HUDEP-2 (cell line): ENCODE data around the gene ATAT1.
A peak's percentile ranks its signal among the peaks of the same experiment; 100 is the strongest.

Experiments used
- DNase-seq, 76 experiments: peaks; one replicate each; lab custom pipeline; 2025; ENCODE audit not compliant: unreplicated experiment in 76 of 76; lab: John Stamatoyannopoulos, UW

The ATAT1 gene

GRCh38 chr6:30612687-30613248 is 13.9 kb upstream of the ATAT1 start:
- no peak for DNase-seq

GRCh38 chr6:30613251-30614043 is 13.2 kb upstream of the ATAT1 start:
- peak in 1 of 76 experiments; percentile 13 for DNase-seq

- DNase-seq = peak in 12 of 76 experiments; percentile 27 to 55 (median 44)
These were observed 12.4 kb upstream of the ATAT1 start for GRCh38 chr6:30614044-30614842.

GRCh38 chr6:30614843-30615218 is 11.8 kb upstream of the ATAT1 start:
- peak in 74 of 76 experiments; percentile 54 to 99 (median 94) for DNase-seq

GRCh38 chr6:30615219-30615957 is 11.3 kb upstream of the ATAT1 start:
- DNase-seq = peak in 72 of 76 experiments; percentile 23 to 88 (median 64)

- peak in 36 of 76 experiments; percentile 10 to 80 (median 48) for DNase-seq
These were observed 10.5 kb upstream of the ATAT1 start for GRCh38 chr6:30615958-30616810.

- DNase-seq = peak in 75 of 76 experiments; percentile 97 to 100 (median 100)
These were observed 9.7 kb upstream of the ATAT1 start, which contains the start of gene PPP1R10 for GRCh38 chr6:30616811-30617564. TSS of gene PPP1R10 (minus strand) at chr6:30617243. CDS start at chr6:30609944, 7,299 bp downstream.

- DNase-seq = peak in 75 of 76 experiments; percentile 60 to 99 (median 97)
These were observed 9.0 kb upstream of the ATAT1 start, which contains the start of gene MRPS18B for GRCh38 chr6:30617565-30618269. TSS of gene MRPS18B (plus strand) at chr6:30617840. CDS start at chr6:30617866, 26 bp downstream.

GRCh38 chr6:30618270-30618797 is 8.3 kb upstream of the ATAT1 start:
- peak in 14 of 76 experiments; percentile 18 to 50 (median 34) for DNase-seq

GRCh38 chr6:30619561-30619960 is 7.1 kb upstream of the ATAT1 start:
- DNase-seq = no peak

GRCh38 chr6:30625511-30625910 is 1.2 kb upstream of the ATAT1 start:
- no peak for DNase-seq

GRCh38 chr6:30635834-30636233 is 9.2 kb downstream of the ATAT1 start:
- DNase-seq = no peak

- peak in 14 of 76 experiments; percentile 1 to 22 (median 12) for DNase-seq
These were observed 13.8 kb downstream of the ATAT1 start for GRCh38 chr6:30640481-30640880.

- DNase-seq = no peak
These were observed 14.4 kb downstream of the ATAT1 start for GRCh38 chr6:30641048-30641447.

GRCh38 chr6:30643656-30644055 is 17.0 kb downstream of the ATAT1 start:
- no peak for DNase-seq

GRCh38 chr6:30644769-30645168 is 18.1 kb downstream of the ATAT1 start:
- DNase-seq = no peak

- no peak for DNase-seq
These were observed 19.3 kb downstream of the ATAT1 start for GRCh38 chr6:30645989-30646388.
